ENCODE results near the gene HS3ST5.
"Not testable (repeated sequence)": the region's sequence is repeated elsewhere in the genome, so short reads cannot be mapped to it uniquely, and the experiment has no call there.

Gene HS3ST5

DNA sequence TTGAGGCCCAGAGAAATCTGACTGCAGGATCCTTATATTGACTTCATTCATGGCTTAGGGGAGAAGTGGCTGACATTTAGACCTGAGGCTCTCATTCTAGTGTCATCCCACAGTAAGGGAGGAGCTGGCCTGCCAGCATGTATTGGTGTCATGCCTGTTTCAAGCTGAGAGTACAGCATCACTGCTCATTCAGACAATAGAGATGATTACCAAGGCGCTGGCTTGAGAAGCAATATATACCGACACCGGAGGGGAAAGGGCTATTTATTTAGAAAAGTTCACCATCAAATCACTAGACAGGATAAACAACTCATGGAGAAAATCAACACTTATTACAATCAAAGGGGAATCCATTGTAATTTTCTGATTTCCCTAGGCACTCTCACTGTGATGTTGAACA, 287.5 kb downstream of the HS3ST5 start:
- TF ChIP-seq, protein P1, sequence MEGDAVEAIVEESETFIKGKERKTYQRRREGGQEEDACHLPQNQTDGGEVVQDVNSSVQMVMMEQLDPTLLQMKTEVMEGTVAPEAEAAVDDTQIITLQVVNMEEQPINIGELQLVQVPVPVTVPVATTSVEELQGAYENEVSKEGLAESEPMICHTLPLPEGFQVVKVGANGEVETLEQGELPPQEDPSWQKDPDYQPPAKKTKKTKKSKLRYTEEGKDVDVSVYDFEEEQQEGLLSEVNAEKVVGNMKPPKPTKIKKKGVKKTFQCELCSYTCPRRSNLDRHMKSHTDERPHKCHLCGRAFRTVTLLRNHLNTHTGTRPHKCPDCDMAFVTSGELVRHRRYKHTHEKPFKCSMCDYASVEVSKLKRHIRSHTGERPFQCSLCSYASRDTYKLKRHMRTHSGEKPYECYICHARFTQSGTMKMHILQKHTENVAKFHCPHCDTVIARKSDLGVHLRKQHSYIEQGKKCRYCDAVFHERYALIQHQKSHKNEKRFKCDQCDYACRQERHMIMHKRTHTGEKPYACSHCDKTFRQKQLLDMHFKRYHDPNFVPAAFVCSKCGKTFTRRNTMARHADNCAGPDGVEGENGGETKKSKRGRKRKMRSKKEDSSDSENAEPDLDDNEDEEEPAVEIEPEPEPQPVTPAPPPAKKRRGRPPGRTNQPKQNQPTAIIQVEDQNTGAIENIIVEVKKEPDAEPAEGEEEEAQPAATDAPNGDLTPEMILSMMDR (IDR thresholded peaks at IDR 0.05; ENCODE audit: extremely low read depth, missing control alignments): no peak

DNA sequence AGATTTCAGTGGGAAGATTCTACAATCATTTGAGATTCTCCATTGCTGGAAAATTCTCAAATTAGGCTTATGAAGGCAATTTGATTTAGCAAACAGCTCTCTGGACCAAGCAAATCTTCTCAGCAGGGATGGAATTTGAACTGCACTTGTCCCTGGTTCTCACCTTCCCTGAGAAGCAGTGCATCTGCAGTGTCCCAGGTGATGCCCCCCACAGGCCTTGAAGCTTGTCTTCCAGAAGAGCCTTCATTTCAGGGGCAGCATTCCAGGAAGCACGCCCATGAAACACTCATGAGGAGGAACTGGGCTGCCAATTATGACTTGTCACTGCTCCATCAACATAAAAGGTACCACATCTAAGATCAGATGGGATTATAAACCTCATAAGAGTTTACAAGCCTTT, 289.0 kb downstream of the HS3ST5 start:
- no peak for DNase-seq (ENCODE audit: low spot score)
- TF ChIP-seq, protein P1 (IDR thresholded peaks at IDR 0.05; ENCODE audit: extremely low read depth, missing control alignments): no peak

More for the DNA sequence above, 287.5 kb downstream of the HS3ST5 start:
- no peak for DNase-seq (ENCODE audit: low spot score)

DNA sequence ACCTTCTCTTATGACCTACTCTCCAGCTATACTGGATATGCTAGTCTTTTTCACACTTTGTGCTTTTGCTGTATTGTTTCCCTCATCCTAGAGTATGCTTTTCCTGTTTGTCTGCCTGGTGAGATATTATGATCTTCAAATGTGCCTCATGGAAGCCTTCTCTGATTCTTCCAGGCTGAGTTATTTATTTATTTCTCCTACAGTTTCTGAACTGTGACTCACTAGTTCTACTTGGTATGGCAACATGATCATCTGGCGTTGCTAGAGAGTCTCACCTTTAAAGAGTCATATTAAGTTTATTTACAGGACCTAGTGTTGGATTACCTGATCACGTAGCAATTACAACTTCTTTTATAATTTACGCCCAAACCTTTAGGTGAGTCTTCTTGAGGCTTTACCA, 290.7 kb downstream of the HS3ST5 start:
- DNase-seq (ENCODE audit: low spot score): no peak
- TF ChIP-seq, protein P1 (IDR thresholded peaks at IDR 0.05; ENCODE audit: extremely low read depth, missing control alignments): no peak

DNA sequence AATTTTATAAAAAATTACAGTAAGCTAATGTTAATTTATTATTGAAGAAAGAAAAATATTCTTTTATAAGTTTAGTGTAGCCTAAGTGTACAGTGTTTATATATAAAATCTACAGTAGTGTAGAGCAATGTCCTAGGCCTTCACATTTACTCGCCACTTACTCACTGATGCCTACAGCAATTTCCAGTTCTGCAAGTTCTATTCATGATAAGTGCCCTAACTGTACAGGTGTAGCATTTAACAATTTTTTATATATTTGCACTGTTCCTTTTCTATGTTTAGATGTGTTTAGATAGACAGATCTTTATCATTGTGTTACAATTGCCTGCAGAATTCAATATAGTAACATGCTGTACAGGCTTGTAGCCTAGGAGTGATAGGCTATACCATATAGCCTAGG, 291.8 kb downstream of the HS3ST5 start:
- TF ChIP-seq, protein P1 (IDR thresholded peaks at IDR 0.05; ENCODE audit: extremely low read depth, missing control alignments): no peak
- no peak for DNase-seq (ENCODE audit: low spot score)

DNA sequence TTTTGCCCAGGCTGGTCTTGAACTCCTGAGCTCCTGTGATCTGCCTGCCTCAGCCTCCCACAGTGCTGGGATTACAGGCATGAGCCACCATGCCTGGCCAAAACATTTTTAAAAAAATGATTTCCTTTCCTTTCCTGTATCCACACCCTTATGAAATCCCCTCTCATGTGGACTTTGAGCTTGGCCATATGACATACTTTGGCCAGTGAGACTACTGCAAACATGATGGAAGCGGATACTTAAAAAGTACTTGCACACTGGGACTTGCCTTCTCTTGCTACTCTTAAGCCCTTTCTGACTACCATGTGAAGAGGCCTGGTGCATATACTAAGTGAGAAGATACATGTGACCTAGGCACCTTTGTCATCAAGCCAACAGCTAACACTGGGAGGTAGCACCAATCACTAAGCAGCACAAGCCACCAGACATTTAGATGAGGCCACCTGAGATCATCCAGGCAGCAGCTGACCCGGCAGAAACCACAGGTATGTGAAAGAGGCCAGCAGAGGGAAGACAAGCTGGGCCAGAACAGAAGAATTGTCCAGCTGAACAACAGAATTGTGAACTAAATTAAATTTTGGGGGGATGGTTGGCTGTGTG, 293.4 kb downstream of the HS3ST5 start:
- TF ChIP-seq, protein P1 (IDR thresholded peaks at IDR 0.05; ENCODE audit: extremely low read depth, missing control alignments): no peak
- no peak for DNase-seq (ENCODE audit: low spot score)

DNA sequence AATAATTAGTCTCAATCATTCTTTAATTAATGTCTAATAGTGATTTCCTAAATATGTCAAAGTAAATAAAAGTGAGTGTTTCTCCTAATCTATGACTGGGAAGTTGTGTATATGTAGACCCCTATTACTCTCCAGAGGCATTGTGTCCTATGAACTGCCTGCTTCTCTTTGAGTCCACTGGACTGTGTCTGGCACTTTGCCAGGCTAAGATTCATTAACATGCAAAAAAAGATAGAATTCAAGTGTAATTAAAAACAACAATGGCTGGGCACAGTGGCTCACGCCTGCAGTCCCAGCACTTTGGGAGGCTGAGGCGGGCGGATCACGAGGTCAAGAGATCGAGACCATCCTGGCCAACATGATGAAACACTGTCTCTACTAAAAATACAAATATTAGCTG, 298.3 kb downstream of the HS3ST5 start:
- not testable (repeated sequence) for DNase-seq (ENCODE audit: low spot score)

DNA sequence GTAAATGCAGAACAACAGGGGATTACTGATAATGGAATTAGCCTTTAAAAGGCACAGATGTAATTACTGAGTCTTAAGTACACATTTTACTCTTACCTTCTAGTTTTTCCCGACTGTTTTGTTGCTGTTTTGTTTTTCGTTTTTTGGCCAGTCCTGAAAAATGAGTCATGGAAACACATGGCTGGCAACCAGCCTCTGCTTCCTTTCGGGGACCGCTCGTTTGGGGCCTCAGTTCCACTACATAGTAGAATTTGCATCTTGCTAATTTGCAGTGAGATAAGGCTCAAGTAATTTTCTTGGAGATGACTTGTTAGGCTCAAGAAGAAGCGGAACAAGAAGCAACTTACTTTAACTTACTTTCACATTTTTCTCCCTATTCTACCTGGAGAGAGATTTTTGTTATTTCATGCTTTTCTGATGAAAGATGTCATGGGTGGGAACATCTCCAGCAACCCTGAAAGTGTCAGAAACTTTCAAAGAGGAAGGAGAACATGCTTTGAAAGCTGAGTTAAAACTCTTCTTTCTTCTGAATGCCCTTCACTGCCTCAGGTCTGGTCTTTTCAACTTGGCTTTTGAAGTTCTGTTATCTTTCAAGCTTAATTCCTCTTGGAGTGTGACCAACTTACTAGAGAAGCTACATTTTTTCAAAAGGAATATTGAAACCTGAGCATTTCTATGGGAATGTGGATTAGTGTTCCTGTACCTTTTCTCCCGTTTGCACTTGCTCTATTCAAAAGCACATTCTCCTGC, 300.4 kb downstream of the HS3ST5 start:
- TF ChIP-seq, protein P1 (IDR thresholded peaks at IDR 0.05; ENCODE audit: extremely low read depth, missing control alignments): no peak
- DNase-seq (ENCODE audit: low spot score): no peak

DNA sequence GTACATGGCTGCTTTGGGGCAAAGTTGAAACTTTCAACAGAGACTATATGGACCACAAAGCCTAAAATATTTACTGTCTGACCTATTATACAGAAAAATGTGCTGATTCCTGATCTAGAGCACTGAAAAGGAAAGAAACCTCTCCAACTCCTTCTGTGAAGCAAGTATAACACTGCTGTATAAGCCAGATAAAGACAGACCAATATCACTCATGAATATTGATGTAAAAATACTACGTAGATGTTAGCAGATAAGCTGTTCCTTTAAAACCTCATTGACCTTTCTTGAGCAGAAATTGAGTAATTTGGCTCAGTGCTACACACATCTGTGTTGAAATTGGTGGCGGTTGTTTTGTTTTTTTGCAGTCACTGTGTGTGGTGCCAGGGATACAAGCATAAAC, 302.0 kb downstream of the HS3ST5 start:
- DNase-seq (ENCODE audit: low spot score): no peak
- TF ChIP-seq, protein P1 (IDR thresholded peaks at IDR 0.05; ENCODE audit: extremely low read depth, missing control alignments): no peak
